HPDE6-E6E7 (cell line): ENCODE data around the gene ABTB1.

Experiments
- DNase-seq: peaks from one replicate; pipeline ENCODE4 v3.0.0; 2011; ENCODE audit warnings: missing footprints; ENCODE audit errors: extremely low spot score

The ABTB1 gene

DNA sequence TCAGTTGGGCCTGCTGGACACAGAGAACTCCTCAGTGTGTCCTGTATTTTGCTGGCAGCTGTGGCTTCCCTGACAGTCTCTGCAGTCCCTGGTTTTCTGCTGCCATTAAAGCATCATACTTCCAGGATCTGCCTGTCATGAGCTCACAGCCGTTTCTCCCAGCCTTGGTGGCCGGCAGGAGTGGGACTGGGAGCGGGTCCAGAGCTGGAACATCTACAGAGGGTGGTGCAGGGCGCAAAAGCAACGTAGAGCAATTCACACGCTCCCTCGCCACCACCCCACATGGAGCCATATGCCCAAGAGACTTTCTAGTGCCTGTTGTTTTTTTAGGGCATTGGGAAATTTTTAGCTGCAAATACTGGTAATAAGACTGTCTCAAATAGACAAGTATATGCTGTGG lies 33.6 kb downstream of the ABTB1 start:
- DNase-seq: no peak

DNA sequence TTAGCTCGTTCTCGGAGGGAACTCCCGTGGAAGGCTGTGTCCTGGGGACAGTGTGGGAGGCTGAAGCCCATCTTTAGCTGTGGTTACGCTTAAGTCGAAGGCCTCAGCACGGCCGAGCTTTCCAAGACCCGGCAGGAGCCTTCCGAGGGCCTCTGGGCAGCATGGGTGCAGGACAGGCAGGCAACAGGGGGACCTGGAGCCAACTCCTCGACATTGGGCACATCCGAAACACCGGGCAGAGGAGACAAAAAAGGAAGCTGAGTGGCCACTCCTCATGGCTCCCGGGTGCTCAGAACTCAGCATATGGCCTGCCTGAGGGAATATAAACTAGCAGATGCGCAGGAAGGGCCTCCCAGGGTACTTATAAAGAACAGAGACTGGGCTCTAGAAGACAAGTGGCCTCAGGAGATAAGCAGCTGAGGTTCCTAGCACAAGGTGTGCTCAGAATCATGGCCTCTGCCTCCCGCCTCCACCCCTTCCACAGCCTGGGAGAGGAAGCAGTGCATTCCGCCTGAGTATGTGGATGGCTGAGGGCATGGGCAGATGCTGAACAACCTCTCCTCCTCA lies 34.1 kb downstream of the ABTB1 start:
- no peak for DNase-seq

DNA sequence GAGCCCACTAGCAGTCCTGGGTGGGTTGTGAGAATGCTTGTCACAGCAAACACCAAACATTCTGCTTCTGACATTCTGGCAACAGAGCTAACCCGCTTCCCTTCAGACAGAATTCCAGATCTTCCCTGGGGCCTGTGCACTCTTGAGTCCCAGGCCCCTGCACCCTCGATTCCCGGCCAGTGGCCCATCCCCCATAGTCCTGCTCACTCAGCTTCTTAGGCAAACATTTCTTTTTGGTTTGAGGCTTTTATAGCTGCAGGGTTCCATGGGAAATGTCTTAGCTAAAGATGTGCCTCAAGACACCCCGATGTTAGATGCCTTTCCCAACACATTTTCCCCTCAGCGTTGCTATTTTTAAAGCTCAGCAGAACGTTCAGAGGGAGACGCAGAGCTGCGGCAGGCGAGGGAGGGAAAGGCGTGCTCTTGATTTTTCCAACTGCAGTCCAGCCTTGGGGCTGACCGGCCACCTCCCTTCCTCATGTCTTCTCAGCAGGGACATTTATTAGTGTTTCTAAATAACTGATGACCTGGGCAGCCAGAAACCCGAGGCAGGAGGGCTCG lies 35.2 kb downstream of the ABTB1 start:
- no peak for DNase-seq

DNA sequence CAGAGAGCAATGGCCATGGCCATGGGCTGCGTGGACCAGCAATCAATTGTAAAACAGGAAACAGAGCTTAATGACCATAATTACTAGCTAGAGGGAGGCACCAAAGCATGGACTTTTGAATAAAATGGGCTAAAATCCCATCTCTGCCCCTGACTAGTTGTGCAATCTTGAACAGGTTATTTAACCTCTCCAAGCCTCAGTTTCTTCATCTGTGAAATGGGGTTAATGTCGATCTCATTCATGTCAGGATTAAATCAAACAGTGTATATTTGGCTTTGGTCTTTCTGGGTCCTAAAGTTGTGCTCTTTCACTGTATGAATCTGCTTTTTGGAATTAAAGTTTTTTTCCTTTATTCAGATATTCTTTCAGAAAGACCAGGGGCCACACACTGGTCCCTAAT lies 36.1 kb downstream of the ABTB1 start:
- DNase-seq: no peak

DNA sequence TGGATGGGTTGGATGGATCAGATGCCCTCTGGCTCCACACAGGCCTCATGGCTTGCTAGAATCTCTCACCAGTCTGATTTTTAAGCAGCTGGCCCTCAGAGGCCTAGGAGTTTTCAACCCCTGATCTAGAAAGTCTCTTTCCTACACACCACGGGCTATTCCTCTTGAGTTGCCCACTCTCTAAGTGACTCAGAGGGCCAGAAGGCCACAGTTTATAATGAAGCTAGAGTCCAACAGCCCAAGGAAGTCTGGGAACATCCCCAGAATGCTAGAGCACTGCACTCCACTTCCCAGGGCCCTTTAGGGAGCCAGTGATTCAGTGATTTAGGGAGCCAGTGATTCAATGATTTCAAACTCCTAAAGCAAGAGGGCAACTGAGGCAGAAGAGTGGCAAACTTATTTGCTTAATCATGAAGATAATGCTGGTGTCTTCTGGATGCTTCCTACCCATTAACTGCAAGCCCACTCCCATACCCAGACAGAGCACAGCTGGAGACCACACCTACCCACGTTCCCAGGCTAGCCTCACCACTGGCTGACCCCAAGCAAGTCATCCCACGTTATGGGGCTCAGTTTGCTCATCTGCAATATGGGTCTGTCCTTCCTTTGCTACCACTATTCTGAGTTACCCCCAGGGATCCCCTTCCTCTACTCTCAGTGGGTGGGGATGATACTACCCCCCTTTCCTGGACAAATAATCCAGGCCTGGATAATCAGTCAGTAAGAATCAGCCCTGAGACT lies 36.7 kb downstream of the ABTB1 start:
- DNase-seq: no peak

DNA sequence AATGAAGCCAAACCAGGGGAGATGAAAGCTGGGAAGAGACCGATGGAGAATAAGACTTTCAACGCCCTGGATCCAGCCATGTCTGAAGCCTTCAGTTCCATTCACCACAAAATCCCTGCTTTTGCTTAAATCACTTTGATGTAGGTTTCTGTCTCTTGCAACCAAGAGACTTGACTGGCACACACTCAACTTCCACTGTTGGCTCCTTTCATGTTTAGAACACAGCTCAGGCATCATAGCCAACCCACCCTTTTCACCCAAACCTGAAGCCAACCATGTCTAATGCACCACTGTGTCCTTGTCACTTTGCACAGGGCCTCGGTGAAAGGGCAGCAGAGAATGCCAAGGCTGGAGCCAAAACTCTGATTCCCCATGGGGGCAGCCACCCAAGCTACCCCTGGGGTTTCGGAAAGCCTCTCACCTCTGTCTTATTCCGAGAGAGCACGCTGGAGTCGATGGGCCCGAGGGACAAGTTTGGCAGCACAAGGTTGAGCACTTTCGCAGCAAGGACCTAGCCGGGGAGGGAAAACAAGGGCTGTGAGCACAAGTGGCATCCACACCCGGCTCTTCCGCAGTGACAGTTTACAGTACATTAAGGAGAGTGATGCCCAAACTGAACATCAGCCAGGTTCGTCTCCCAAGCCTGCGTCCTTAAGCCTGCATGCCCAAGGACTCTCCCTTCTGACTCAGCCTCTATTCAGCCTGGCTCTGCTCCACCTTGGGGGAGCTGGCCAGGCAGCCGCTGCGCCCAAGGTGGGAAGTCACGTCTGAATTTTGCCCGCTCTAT lies 37.6 kb downstream of the ABTB1 start:
- peak; percentile 22 for DNase-seq

DNA sequence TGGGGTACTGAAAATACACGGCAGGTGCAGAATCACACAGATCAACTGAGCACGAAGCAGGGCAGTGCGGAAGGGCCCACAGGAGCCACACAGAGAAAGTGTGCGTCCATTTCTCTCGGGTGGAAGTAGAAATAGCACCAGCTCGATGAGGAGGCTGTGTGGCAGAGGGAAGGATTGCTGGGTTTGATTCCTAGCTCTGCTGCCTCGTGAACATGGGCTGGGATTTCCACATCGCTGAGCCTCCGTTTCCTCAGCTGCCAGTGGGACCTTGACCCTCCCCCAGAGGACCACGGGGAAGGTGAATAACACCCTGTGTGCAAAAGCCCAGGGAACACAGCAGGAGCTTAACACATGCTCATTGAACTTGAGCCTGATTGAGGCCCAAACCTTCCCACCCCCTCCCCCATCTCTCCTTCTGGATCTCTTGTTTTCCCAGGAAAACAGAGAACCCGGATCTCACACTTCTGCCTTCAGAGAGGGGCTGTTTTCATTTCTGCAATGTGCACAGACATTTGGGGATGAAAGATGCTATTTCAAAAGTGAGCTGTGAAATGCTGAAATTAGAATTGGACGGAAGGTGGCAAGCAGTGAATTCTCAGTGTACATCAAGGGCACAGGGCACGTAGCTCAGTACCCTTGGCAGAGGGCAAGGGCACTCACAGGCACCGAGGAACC lies 38.4 kb downstream of the ABTB1 start:
- no peak for DNase-seq

DNA sequence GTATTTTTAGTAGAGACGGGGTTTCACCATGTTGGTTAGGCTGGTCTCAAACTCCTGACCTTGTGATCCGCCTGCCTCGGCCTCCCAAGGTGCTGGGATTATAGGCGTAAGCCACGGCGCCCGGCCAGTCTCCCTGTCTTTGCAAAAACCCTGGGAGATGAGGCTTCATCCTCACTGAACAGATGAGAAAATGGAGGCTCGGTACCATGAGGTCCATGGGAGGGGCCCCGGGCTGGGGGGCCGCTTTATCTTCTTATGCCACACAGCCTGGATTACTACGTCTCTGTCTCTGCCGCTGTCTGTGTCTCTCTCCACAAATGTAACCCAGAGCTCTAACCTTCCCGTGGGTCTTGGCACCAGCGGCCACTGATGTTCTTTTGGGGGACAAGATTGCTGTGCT lies 39.1 kb downstream of the ABTB1 start:
- no peak for DNase-seq

DNA sequence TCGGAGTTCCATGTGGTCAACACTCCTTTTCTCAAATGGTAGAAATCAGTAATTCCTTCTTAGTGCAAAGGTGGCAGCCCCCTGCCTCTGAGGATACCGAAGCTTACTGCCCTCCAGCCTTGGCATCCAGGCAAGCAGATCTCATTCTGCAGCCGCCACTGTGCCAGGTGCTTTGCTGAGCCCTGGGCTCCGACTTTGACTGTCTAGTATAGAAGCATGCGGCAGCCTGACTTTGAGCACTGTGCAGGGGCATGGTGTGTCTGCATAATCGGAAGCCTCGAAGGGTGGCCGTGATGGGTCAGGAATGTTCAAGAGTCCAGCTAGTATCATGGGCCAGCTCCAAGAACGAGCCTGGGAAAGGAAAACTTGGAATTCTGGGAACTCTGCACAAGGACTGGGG lies 39.7 kb downstream of the ABTB1 start:
- no peak for DNase-seq

DNA sequence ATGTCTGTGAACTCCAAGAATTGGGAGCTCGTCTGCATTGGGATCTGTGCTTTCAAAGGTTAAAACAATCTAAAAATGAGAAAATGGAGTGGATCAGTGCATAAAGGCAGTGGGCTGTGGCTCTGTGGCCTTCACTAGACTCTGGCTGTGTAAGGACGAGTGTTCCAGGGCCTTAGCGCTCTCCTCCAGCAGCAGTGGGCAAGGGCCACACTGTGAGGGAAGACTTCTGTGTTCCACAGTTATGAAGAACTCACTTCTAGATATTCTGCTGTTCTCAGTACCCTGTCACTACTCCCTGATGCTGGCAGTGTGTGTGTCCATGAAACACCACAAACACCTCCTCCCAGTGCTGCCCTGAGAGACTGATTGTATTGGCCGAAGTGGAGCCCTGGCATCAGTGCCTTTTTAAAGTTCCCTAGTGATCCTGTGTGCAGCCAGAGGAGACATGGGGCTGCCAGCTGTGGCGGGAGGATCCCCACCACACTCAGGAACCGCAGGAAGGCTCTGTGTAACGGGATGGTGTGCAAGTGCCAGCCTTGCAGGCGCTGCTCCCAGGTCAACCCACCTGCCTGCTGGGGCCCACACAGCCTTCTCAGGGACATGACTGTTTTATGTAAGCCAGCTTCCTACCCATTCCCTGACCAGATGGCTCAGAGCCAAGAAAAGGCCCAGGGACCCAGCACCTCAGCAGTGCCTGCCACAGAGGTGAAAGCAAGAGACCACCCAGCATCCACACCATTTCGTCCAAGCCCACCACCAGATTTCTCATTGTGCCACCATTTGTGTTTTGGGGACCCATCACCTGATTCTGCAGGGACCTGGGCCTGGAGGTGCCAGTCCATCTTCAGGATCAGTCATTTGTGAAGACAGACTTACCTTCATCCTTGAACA lies 40.4 kb downstream of the ABTB1 start:
- no peak for DNase-seq

DNA sequence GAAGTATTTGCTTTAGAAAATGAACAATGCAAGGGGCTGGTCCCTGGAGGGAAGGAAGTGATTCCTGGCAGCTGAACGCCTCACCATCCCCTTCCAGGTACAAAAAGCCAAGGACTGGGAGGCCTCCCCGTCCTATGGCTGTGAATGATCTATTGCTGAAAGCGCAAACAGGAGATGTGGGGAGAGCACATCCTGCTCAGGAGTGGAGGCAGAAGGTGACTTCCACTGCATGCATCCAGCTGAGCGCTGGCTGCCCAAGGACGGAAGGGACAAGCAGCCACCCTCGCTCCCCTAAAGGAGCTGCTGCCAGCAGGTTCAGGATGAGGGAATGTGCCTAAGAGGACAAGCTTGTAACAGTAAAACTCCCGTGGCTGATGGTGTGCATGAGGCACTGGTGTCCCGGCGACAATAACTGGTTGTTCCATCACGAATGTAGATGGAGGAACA lies 41.4 kb downstream of the ABTB1 start:
- DNase-seq: no peak

DNA sequence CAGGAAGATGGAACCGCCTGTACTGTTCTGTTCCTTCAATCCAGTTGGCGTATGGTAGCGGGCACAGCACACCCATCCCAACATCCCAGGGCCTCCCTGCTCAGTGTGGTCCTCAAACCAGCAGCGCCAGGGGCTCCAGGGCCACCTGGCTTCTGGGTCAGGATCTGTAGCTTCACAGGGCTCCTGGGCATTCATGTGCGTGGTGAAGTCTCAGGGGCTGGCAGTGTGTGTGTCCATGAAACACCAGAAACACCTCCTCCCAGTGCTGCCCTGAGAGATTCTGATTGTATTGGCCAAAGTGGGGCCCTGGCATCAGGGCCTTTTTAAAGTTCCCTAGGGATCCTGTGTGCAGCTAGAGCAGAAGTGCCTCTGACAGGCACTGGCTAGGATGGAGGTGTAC lies 42.1 kb downstream of the ABTB1 start:
- DNase-seq: no peak

DNA sequence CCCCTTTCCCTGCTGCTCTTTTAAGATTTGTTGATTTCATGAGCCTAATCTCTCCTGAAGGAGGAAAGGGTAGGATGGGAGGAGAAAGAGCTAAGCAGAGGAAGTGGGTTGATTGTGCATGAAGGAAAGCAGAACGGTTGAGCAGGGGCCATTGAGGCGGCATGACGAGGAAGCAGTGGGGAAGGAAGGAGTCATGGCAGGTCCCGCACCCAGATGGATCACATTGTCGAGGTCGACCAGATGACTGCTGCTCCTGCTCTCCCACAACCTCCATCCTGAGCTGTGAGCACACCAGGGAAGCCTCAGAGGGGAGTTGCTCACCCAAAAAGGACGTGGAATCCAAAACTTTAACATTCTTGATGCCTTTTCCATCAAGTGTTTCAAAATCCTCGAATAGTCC lies 42.8 kb downstream of the ABTB1 start:
- no peak for DNase-seq

DNA sequence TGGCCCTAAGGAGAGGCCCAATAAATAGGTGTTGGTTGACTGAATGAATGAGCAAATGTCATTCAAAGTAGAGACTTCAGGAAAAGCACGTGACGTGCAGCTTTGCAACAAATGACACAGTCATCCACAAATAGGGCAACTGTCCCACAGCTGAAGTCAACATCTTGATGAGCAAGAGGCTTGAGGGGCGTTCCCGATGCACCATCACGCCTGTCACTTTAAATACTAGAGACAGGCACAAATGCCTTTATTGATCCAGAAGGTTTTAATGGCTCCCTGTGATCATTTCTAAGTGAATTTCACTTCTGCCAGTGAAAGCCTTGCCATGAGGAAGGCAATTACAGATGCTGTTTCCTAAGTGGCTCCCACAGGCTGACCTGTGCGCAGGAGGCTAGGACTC lies 43.6 kb downstream of the ABTB1 start:
- no peak for DNase-seq

DNA sequence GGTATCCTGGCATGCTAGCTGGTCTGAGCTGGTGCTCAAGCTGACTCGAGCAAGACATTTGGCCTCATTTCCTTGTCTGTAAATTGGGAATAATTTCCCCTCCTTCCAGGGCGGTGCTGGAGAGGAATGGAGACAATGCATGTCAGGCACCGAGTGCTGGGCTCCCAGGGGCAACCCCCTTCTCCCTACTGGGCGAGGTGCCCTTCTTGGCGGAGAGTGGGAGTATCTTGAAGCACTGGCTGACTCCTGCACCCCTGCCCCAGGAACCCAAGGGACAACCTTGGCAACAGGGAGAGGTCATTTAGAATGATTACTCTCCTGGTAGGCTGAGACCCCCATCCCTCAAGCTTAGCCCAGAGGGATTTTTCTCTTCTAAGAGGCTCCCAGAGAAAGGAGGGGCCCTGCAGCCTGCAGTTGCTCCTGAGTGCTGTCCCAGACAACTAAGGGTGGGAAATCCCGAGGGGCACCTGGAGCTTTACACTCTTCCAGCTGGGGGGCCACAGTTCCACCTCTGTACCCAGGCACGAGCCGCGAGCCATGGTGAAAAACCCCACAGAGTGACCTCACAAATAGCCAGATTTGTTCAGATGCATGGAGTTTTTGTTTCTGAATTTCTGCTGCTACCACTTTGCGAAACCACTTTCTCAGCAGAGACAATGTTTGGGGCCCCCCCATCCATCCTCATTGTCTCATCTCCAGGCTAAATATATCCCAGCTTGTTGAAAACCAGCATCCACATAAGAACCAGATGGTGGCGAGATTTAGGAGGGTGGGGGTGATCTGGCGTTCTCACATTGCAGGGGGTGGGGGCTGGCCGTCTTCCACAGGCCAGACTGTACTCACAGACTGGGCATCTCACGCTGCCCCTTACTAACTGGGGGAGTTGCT lies 44.8 kb downstream of the ABTB1 start:
- no peak for DNase-seq

DNA sequence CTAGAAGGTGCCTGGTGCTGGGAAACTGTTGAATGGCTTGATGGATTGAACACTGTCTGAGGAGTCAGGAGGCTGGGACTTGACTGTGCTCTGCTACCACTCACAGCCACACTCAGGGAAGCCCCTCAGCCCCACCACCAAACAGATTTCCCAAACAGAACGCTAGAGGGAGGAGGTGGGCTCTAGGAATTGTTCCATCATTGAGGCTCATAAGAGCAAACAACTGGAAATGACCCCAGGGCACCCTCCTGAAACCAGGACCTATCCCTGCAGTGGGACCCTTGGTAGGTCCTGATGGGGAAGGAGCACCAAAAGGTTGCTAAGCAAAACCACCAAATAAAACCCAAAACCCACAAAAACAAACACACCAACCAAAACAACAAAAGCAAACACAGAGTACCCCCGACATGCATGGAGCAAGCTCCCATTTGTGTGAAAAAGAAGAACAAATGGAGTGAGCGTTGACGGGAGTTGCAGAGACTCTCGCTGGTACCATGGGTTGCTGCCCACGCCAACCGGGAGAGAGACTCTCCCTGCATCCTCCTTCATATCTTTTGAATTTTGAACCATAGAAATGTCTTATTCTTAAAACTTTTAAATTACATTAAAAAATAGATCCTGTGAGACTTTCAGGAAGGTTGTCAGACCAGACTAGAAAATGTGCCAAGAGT lies 45.6 kb downstream of the ABTB1 start:
- DNase-seq: no peak

DNA sequence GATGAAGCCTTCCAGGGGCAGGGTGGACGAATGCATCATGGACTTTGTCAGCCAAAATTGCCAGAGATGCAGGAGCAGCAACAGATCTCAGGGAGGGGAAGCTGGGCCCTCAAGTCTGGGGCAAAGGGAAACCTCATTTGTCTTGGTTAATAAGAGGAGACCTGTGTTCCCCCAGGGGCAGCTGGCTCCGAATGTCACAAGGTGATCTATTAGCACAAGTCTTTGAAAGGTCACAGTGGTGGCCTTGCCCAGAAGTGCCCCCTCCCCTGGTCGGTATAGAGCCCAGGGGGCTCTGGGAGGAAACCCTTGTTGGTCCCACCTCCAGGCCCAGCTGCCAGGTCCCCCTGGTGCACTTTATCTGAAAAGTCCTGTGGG lies 46.2 kb downstream of the ABTB1 start:
- DNase-seq: no peak

DNA sequence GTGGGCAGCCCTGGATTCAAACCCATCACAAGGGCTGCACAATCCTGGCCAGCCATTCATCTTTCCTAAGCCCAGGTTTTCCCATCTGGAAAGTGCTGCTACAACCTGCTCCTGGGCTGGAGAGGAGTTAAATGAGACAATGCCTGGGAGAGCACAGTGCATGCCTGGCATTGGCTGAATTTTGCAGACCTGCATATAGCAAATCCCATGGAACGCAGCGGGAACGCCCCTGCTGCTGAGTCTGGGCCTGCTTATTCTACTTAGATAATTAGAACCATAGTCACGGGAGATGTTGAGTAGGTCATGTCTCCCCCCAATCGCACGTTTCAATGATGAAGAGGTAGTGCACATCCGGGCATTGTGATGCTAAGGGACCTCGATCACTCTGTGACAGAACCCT lies 46.6 kb downstream of the ABTB1 start:
- no peak for DNase-seq

DNA sequence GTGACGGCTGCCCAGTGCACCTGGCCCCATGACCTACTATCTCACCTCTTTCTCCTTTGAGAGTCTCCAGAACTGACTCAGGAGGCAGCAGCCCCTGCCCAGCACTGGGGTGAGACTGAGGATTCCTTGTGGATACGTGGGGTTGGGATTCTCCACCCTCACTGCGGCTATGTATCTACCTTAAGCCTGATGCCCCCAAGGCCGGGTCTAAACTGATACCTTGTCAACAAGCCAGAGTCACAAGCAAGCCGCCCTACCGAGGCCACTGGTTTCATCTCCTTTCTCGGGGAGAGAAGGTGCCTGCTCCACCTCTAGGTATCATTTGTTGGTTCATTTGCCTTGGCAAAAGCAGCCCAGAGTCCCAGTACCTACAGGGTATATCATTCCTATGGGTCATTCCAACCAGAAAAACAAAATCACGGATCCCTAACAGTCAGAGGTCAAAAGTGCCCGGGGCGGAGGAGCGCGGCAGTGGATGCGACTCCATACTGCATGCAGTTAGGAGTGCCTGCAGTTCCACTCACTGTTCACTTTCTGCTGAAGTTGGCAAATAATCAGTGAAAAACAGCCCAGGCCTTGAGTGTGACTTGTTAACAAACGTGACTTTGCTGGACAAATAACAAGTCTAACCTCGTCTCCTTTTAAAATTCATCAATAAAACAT lies 47.5 kb downstream of the ABTB1 start:
- DNase-seq: no peak
